Left kidney (tissue), 2 donors: ENCODE measurements around the gene CGB2. TPM values are rescaled to one million over a fixed set of nuclear protein-coding genes. Genes with fewer than 3 reads are reported as not detected.
"Not testable (repeated sequence)": the region's sequence is repeated elsewhere in the genome, so short reads cannot be mapped to it uniquely, and the experiment has no call there.

Experiments
- DNase-seq: peaks from one replicate; pipeline ENCODE4 v3.0.0-alpha.2; 2013
- polyA plus RNA-seq: library from polyadenylated mRNA; unstranded; fragments of 120-200 nt; gene quantifications from one replicate; pipeline ENCODE4 v1.2.1, GENCODE V29; 2013; ENCODE audit not compliant: insufficient read length

CGB2 gene
- polyA plus RNA-seq, 1 donor: not detected

DNA sequence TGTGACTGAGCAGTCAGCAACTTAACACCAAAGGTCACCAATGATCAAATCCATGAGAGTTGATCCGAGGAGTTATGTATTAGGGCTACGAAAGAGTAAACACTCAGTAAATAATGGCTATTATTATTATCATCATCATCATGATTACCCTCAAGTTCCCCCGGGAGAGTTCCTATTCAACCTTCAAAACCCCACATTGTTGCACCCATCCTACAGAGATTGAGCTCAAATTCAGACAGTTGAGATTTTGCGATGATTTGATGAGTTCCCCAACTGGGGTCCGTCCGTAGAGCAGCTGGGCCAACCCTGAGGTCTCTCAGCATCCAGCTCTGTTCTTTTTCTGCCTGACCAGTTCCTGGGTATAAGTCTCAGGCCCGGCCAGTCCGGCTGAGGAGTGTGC is 6.4 kb downstream of the CGB2 start:
- DNase-seq: not testable (repeated sequence)

DNA sequence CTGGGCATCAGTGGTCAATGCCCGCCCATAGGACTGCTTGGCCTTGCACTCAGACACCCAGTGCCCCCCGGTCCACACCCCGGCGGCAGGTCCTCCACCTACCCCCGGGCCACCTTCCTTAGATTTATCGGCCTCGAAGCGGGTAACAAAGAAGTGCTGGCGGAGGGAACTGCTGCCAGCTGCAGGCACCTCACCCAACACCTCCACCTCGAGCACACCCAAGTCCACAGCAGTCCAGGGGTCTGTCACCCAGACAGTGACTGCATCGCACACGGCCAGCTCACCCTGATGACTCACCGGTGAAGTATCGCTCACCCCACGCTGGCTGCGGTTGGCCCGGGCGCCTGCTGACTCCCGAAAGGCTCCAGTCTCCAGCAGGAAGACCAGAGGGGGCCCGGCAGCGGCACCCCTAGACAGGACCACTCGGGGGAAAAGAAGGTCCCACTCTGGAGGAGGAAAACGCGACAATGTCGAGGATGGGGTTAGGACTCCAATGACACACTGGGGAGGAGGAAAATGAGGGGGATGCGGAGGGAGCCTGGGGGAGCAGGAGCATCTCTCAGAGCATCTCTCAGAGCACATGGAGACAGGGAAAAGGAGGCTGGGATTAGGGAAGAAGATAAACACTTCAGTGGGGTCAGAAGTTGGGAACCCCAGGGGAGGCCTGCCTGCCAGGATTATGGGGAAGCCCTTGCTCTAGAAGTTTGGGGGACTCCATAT is 7.0 kb downstream of the CGB2 start:
- not testable (repeated sequence) for DNase-seq

DNA sequence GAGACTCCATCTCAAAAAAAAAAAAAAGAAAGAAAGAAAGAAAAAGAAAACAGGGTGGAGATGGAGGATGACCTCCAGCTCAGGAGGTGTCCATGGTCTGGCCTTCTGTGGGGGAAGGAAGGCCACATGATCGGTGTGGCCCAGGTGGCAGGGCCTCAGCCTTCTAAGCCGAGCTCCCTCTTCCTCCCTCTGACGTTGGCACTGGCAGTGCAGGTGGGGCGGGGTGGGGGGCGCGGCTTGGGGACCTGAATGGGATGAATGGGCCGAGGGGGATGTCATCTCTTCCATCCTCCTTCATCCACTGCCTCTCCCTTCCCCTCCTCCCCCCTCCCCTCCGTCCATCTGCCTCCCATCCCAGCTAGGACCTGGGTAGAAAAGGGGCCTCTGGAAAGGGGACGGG is 8.0 kb downstream of the CGB2 start:
- DNase-seq: not testable (repeated sequence)

DNA sequence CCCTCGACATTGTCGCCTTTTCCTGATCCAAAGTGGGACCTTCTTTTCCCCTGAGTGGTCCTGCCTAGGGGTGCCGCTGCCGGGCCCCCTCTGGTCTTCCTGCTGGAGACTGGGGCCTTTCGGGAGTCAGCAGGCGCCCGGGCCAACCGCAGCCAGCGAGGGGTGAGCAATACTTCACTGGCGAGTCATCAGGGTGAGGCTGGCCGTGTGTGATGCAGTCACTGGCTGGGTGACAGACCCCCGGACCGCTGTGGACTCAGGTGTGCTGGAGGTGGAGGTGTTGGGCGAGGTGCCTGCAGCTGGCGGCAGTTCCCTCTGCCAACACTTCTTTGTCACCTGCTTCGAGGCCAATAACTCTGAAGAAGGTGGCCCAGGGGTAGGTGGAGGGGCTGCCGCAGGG is 10.5 kb downstream of the CGB2 start:
- DNase-seq: no peak

GRCh38 chr19:49042666-49043065 is 11.0 kb downstream of the CGB2 start:
- DNase-seq: not testable (repeated sequence)

DNA sequence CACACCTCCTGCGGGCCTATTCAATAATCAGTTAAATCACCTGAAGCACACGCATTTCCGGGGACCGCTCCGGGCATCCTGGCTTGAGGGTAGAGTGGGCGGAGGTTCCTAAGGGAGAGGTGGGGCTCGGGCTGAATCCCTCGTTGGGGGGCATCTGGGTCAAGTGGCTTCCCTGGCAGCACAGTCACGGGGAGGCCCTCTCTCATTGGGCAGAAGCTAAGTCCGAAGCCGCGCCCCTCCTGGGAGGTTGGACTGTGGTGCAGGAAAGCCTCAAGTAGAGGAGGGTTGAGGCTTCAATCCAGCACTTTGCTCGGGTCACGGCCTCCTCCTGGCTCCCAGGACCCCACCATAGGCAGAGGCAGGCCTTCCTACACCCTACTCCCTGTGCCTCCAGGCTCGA is 11.9 kb downstream of the CGB2 start, which contains the start of gene CGB5:
Gene CGB5 (plus strand): TSS at position 301 of the 400 bp plus-strand sequence. CDS start 362 bp downstream, outside the sequence.
- DNase-seq: not testable (repeated sequence)

GRCh38 chr19:49049011-49049410 is 17.3 kb downstream of the CGB2 start, which contains the start of gene CGB8:
CGB8 (minus strand) TSS chr19:49049111; CDS start chr19:49048739, 372 bp downstream.
- not testable (repeated sequence) for DNase-seq

DNA sequence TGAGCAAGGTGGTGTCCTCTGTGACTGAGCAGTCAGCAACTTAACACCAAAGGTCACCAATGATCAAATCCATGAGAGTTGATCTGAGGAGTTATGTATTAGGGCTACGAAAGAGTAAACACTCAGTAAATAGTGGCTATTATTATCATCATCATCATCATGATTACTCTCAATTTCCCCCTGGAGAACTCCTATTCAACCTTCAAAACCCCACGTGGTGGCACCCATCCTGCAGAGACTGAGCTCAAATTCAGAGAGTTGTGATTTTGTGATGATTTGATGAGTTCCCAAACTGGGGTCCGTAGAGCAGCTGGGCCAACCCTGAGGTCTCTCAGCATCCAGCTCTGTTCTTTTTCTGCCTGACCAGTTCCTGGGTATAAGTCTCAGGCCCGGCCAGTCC is 18.1 kb downstream of the CGB2 start:
- DNase-seq: not testable (repeated sequence)

- not testable (repeated sequence) for DNase-seq
Measured at GRCh38 chr19:49050376-49051033, 18.8 kb downstream of the CGB2 start.

DNA sequence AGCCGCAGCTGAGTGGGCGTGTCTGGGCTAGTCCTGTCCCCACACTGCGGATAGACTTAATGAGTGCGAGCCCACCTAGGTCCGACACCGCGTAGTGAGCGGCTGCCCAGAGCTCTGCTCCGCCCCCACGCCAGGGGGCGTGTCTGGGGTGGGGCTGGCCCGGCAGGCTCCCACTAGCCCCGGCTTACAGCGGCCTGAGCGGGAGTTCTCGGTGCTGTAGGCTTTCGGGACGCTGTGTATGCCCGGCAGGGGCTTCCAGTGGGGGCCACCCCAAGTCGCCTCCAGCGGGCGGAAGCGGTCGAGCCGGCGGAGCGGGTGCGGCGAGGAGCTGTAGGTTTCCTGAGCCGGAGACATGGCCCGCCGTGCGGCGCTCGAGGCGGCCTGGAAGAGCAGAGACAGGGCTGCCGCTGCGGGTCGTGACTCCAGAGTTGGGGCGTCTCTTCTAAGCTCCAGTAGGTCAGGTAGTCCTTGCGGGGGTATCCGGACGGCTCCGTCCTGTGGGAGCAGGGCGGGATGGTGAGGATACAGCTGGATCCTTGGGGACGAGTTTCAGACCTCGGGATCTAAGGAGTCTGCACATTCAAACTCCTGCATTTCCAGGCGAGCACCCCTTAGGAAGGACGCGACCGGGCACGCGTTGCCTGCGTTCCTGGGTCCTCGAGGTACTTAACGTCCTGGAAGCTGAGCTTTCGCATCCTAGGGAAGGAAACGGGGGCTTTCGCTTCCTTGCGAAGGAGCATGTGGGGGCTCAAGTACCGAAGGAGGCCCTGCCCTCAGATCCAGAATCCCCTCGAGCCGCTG is 24.6 kb downstream of the CGB2 start:
- no peak for DNase-seq

- DNase-seq: not testable (repeated sequence)
Measured at GRCh38 chr19:49056902-49057596, 25.4 kb downstream of the CGB2 start.

DNA sequence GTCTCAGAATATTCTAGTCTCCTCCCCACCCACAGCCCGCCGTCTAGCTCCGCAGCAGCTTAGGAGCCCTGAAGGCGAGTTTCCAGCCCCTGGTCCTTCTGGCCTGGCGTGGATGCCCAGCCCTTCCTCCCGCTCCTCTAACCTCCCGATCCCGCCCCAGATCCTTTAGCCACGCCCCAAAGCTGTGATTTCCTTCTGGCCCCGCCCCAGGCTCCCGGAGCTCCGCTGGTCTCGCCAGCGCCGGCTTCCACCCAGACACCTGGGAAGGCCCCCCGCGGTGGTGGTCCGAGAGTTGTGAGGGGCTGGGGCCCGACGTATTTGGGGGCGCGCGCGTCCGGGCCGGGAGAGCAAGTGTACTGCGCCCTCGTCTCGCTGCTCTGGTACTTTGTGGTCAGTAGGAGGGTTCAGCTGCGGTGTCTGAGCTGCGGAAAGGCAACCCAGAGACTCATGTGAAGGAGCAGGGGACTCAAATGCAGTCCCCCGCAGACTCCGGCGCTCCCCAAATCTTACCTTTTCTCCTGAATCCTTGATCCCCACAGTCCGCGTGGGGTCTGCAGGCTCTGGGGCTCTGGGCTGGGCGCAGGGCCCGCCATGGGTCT is 26.0 kb downstream of the CGB2 start, which contains the start of gene CGB7:
Gene CGB7 (minus strand): TSS at position 114 of the 599 bp plus-strand sequence. CDS start 2,374 bp downstream, outside the sequence.
- DNase-seq: peak; percentile 66

DNA sequence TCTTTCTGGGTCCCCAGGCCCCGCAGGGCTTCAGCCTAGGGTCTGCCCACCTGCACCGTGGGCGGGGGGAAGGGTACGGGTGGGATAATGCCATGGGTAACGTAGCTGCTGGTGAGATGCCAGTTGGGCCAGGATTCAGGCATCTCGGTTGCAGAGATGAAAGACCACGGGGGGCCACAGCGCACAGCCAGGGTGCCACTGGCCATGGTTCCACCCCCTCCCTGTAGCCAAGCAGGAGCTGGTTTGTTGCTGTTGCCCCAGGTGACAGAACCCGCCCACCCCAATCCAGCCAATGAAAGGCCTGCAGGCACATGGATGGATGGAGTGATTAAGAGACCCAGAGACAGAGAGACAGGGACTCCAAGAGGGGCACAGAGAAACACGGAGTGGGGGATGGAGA is 26.9 kb downstream of the CGB2 start:
- DNase-seq: no peak

- DNase-seq: no peak
Measured at GRCh38 chr19:49059053-49059452, 27.4 kb downstream of the CGB2 start.

DNA sequence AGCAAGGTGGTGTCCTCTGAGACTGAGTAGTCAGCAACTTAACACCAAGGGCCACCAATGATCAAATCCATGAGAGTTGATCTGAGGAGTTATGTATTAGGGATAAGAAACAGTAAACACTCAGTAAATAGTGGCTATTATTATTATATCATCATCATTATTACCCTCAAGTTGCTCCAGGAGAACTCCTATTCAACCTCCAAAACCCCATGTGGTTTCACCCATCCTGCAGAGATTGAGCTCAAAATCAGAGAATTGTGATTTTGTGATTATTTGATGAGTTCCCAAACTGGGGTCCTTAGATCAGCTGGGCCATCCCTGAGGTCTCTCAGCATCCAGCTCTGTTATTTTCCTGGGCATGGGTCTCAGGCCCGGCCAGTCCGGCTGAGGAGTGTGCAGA is 29.3 kb downstream of the CGB2 start:
- DNase-seq: no peak

GRCh38 chr19:49061445-49061844 is 29.8 kb downstream of the CGB2 start:
- DNase-seq: no peak

- DNase-seq: no peak
Measured at GRCh38 chr19:49064029-49064629, 32.4 kb downstream of the CGB2 start.

DNA sequence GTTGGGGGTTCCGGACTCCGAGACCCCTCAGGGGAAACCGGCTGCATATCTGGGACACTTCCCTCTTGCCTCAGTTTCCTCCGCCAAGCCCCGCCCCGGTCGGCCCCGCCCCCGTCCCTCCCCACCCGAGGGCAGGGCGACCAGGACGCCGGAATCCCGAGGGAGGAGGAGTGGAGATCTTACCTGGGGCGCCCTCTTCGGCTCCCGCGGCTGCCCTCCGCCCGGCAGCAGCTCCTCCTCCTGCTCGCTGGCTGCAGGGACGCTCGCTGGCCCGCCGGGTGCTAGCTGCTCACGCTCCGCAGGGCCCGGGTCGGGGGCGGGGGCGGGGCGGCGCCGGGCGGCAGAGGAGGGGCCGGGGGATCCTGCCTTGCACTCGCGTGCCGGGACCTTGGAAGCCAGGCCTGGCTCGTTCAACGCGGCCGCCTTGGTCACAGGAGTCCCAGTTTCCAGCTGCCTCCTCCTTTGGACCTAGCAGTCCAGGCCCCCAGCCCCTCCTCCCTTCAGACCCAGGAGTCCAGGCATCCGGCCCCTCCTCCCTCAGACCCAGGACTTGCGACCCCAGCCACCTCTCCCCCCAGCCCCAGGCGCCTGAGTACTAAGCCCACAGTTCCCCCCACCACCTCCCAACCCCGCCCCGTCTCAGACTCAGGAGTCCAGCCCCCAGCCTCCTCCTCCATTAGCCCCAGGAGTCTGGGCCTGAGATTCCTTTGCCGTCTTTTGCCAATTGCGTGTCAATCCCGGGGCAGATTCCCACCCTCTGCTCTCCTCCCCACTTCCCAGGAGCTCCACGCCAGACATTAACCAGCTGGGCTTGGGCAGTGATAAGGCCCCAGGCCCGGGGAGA is 33.3 kb downstream of the CGB2 start, which contains the start of gene NTF4:
Gene NTF4 (minus strand): TSS at position 51 of the 844 bp plus-strand sequence. CDS start 2,821 bp downstream, outside the sequence.
- peak; percentile 68 for DNase-seq

- DNase-seq: no peak
Measured at GRCh38 chr19:49065905-49066512, 34.3 kb downstream of the CGB2 start.
